Measurements from ENCODE around the gene NDC1. TPM values are rescaled to one million over a fixed set of nuclear protein-coding genes. Genes with fewer than 3 reads are reported as not detected.

NDC1 gene
- total RNA-seq, 4 donors from 2014 or later = 6.7 to 10.3 (median 7.1) TPM

DNA sequence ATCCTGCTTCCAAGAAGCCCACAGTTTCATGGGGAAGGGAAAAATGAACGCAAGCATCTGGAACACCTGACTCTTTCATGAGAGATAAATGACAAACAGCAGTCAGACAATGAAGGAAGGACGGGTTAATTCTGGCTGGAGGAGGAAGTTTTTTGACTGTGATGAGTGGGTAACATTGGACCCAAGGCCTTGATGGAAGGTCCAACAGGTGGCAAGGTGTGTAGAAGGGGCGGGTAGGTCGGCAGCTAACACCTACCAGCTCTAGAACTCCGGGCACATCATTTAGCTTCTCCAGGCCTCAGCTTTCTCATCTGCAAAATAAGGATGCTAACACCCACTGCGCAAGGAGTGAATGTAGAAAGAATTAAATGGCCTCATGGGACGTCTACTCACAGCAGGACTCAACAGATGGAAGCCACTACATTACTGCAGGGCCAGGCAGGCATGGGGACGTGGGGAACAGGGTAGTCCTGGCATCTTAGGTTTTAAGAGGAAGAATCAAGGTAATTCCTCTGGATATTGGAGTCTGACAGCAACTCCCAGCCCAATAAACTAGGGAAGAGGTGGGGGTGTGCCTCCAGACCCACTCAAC is 112.0 kb downstream of the NDC1 start:
- Histone ChIP-seq H3K4me1 (no peaks in the 10 kb centered on the region), H3K9me3 (no peaks in the 10 kb centered on the region), H3K36me3 (no peaks in the 10 kb centered on the region), H3K27me3 (peaks cover 6% of the 10 kb centered on the region), H3K27ac (no peak overlapping the region), H3K4me3 (no peak overlapping the region)
- ATAC-seq = no peak
- 87 to 100% methylated on average over 2 to 7 of the region's 8 CpGs for WGBS, 2 donors (ENCODE audit: low coverage in 1 of 2)
- TF ChIP-seq POLR2AphosphoS5 (IDR thresholded peaks at IDR 0.05) = no peak
- TF ChIP-seq POLR2A (IDR thresholded peaks at IDR 0.05) = no peak
- TF ChIP-seq CTCF (IDR thresholded peaks at IDR 0.05) = no peak
- TF ChIP-seq EP300 (IDR thresholded peaks at IDR 0.05) = no peak

GRCh38 chr1:53725238-53725689 is 112.8 kb downstream of the NDC1 start:
- no peak for TF ChIP-seq POLR2A (IDR thresholded peaks at IDR 0.05)
- WGBS, 2 donors (ENCODE audit: low coverage in 1 of 2) = no CpG with 5 or more reads among the region's 6 CpGs
- H3K36me3 ChIP-seq = no peaks in the 10 kb centered on the region
- H3K9me3 ChIP-seq = no peaks in the 10 kb centered on the region
- H3K27me3 ChIP-seq = peaks cover 6% of the 10 kb centered on the region
- H3K4me1 ChIP-seq = no peaks in the 10 kb centered on the region
- ATAC-seq = no peak
- no peak overlapping the region for H3K4me3 ChIP-seq
- H3K27ac ChIP-seq = no peak overlapping the region

GRCh38 chr1:53722025-53722424 is 116.1 kb downstream of the NDC1 start:
- Histone ChIP-seq H3K27ac (no peak overlapping the region), H3K36me3 (no peaks in the 10 kb centered on the region), H3K4me3 (no peak overlapping the region), H3K27me3 (peaks cover 6% of the 10 kb centered on the region), H3K9me3 (no peaks in the 10 kb centered on the region), H3K4me1 (no peaks in the 10 kb centered on the region)
- no peak for TF ChIP-seq EP300 (IDR thresholded peaks at IDR 0.05)
- TF ChIP-seq CTCF (IDR thresholded peaks at IDR 0.05) = no peak
- TF ChIP-seq POLR2AphosphoS5 (IDR thresholded peaks at IDR 0.05) = no peak
- TF ChIP-seq POLR2A (IDR thresholded peaks at IDR 0.05) = no peak
- 67 to 86% methylated on average over 1 of the region's 1 CpG for WGBS, 2 donors (ENCODE audit: low coverage in 1 of 2)
- no peak for ATAC-seq

DNA sequence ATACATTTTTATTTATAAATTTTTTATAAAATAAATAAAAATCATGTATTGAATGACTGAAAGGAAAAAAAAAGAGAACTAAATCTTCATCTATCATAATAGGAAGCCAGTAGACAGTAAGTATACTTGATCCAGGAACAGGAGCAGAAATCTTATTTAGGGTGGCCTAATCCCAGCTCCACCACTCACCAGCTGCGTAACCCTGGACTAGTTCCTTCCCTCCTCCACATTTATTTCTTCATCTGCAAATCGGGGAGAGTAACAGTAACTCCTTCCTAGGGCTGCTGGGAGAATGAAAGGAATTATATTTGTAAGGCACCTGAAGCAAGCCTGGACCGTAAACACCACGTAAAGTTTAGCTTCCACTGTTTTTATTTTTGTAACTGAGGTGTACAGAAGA is 117.0 kb downstream of the NDC1 start:
- H3K27me3 ChIP-seq = peaks cover 6% of the 10 kb centered on the region
- WGBS, 2 donors (ENCODE audit: low coverage in 1 of 2) = 72 to 77% methylated on average over 2 to 4 of the region's 4 CpGs
- H3K36me3 ChIP-seq = no peaks in the 10 kb centered on the region
- H3K9me3 ChIP-seq = no peaks in the 10 kb centered on the region
- TF ChIP-seq CTCF (IDR thresholded peaks at IDR 0.05) (no peak), EP300 (IDR thresholded peaks at IDR 0.05) (no peak), POLR2A (IDR thresholded peaks at IDR 0.05) (no peak), POLR2AphosphoS5 (IDR thresholded peaks at IDR 0.05) (no peak)
- no peak for ATAC-seq
- H3K4me3 ChIP-seq = no peak overlapping the region
- no peak overlapping the region for H3K27ac ChIP-seq
- H3K4me1 ChIP-seq = no peaks in the 10 kb centered on the region

GRCh38 chr1:53719469-53719868 is 118.6 kb downstream of the NDC1 start:
- no peak for ATAC-seq
- TF ChIP-seq POLR2A (IDR thresholded peaks at IDR 0.05) (no peak), POLR2AphosphoS5 (IDR thresholded peaks at IDR 0.05) (no peak)
- no peaks in the 10 kb centered on the region for H3K9me3 ChIP-seq
- H3K4me1 ChIP-seq = no peaks in the 10 kb centered on the region
- no peaks in the 10 kb centered on the region for H3K36me3 ChIP-seq
- no peak overlapping the region for H3K27ac ChIP-seq
- 73 to 100% methylated on average over 1 to 2 of the region's 2 CpGs for WGBS, 2 donors (ENCODE audit: low coverage in 1 of 2)
- H3K4me3 ChIP-seq = no peak overlapping the region
- H3K27me3 ChIP-seq = peaks cover 15% of the 10 kb centered on the region

GRCh38 chr1:53718443-53718842 is 119.7 kb downstream of the NDC1 start:
- Histone ChIP-seq H3K9me3 (no peaks in the 10 kb centered on the region), H3K4me1 (no peaks in the 10 kb centered on the region), H3K36me3 (no peaks in the 10 kb centered on the region), H3K27me3 (peaks cover 19% of the 10 kb centered on the region), H3K4me3 (no peak overlapping the region), H3K27ac (no peak overlapping the region)
- WGBS, 2 donors (ENCODE audit: low coverage in 1 of 2) = 50 to 75% methylated on average over 2 of the region's 2 CpGs
- ATAC-seq = no peak
- no peak for TF ChIP-seq EP300 (IDR thresholded peaks at IDR 0.05)
- no peak for TF ChIP-seq CTCF (IDR thresholded peaks at IDR 0.05)
- TF ChIP-seq POLR2A (IDR thresholded peaks at IDR 0.05) = no peak
- no peak for TF ChIP-seq POLR2AphosphoS5 (IDR thresholded peaks at IDR 0.05)

Data from gastroesophageal sphincter (tissue), 4 donors.